HL-60 (cell line): ENCODE results near the gene CORO1C. TPM values are rescaled to one million over a fixed set of nuclear protein-coding genes. Genes with fewer than 3 reads are reported as not detected.

Experiments used
- DNase-seq, 2 experiments: peaks; one replicate each; pipeline ENCODE4 v3.0.0-alpha.2; 2010 to 2020; ENCODE audit warnings: low read depth in 1 of 2, low spot score in 1 of 2
- H3K27ac ChIP-seq: fragments of 250-450 bp; sonication (Bioruptor Pico); replicated peaks from 2 replicates; pipeline ENCODE4 v1.5.1; 2020; ENCODE audit warnings: mild to moderate bottlenecking, moderate library complexity
- H3K27me3 ChIP-seq: fragments of 250-450 bp; sonication (Bioruptor Pico); 2 replicates; pipeline ENCODE4 v1.5.1; 2021; ENCODE audit warnings: mild to moderate bottlenecking, moderate library complexity; ENCODE audit not compliant: insufficient read depth, poor library complexity, severe bottlenecking
- H3K4me3 ChIP-seq: replicated peaks from 2 replicates; pipeline ENCODE4 v1.5.1; 2011; ENCODE audit warnings: mild to moderate bottlenecking, control low read depth, low read length; ENCODE audit not compliant: insufficient read depth
- GABPA ChIP-seq: IDR thresholded peaks from 2 replicates; pipeline ENCODE4 v1.6.1; 2012; ENCODE audit warnings: low read depth
- POLR2AphosphoS5 ChIP-seq: IDR thresholded peaks from 2 replicates; pipeline ENCODE4 v1.6.1; 2012; ENCODE audit warnings: low read depth
- SPI1 ChIP-seq: IDR thresholded peaks from 2 replicates; pipeline ENCODE4 v1.6.1; 2012; ENCODE audit warnings: low read depth, mild to moderate bottlenecking, borderline replicate concordance
- microRNA-seq: library from miRNA; unstranded; fragments of <30 nt; microRNA quantifications from one replicate; pipeline ENCODE4, GENCODE V29; 2018
- TF ChIP-seq, protein P1 (sequence below): IDR thresholded peaks from one replicate; pipeline ENCODE4 v1.5.1; 2011; ENCODE audit warnings: low read length, control low read depth, inconsistent platforms; ENCODE audit not compliant: insufficient read depth
- TF ChIP-seq, protein P2 (sequence below): IDR thresholded peaks from 2 replicates; pipeline ENCODE4 v1.6.1; 2012; ENCODE audit warnings: low read depth; ENCODE audit not compliant: insufficient replicate concordance

Gene CORO1C

DNA sequence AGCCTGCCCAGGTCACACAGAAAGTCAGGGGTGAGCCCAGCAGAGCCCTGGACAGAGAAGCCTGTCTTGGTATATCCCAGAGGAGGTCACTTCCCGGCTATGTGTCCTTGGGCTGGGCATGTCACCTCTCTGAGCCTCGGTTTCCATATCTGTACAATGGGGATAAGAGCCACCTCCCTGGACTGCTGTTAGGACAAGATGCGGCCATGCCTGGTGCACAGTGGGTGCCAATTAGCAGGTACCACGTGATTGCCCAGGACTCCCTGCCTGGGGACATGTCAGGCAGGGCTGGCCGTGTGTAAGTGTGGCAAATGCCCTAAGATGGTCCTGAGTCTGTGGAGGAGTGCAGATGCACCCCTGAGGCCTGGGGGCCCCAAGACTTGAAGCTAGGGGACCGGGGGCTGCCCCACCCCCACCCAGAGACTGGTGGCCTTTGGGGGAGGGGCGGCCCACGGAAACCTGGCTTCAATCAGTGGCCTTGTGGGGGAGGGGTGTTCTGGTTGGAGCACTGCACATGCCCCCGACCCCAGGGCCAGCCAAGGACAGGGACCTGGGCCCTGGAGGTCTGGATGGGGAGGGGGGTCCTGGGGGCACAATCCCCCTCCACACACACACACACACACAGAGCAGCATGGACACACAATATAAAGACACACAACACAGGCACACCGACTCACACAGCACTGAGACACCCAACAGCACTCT, 134.3 kb downstream of the CORO1C start:
- Histone ChIP-seq H3K27me3 (no peaks in the 10 kb centered on the region), H3K4me3 (no peak overlapping the region), H3K27ac (no peak overlapping the region)
- TF ChIP-seq GABPA = no peak
- TF ChIP-seq POLR2AphosphoS5 = no peak
- TF ChIP-seq SPI1 = no peak
- TF ChIP-seq, protein P1, sequence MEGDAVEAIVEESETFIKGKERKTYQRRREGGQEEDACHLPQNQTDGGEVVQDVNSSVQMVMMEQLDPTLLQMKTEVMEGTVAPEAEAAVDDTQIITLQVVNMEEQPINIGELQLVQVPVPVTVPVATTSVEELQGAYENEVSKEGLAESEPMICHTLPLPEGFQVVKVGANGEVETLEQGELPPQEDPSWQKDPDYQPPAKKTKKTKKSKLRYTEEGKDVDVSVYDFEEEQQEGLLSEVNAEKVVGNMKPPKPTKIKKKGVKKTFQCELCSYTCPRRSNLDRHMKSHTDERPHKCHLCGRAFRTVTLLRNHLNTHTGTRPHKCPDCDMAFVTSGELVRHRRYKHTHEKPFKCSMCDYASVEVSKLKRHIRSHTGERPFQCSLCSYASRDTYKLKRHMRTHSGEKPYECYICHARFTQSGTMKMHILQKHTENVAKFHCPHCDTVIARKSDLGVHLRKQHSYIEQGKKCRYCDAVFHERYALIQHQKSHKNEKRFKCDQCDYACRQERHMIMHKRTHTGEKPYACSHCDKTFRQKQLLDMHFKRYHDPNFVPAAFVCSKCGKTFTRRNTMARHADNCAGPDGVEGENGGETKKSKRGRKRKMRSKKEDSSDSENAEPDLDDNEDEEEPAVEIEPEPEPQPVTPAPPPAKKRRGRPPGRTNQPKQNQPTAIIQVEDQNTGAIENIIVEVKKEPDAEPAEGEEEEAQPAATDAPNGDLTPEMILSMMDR = no peak
- no peak for DNase-seq

DNA sequence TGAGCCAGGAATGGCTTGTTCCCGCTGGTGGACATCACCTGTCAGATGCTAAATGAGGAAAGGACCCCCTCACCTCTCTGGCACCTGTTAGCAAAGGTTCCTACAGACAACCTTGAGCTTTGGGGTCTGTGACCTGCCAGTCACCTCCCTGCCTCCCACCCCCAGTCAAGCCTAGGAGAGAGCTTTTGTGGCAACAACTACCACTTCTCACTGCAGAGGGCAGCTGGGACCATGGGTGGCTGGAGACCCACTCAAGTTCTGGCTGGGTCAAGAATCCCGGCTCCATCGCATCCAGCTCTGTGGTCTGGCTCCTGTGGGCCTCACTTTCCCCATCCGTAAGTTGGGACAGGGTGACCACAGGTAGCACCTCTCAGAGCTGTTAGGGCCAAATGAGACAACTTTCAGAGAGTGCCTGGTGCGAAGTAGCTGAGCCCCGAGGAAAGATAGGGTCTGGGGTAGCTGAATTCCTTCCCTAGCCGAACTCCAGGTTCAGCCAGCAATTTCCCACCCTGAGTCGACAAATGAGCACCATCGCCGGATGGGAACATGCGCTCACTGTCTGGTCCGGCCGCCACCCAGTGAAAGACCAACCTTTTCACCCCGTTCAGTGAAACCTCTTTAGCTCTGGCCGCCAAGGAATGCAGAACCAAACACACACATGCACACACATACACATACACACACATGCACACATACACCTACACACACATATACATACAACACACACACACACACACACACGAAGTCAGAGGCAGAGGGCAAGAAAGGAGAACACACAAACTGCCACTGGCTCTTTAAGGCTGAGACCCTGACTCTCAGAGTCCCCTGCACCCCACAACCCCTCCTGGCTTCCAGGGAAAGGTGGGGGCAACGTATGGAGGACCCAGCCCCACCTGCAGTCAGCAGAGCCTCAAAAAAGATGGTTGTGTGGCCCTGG, 135.3 kb downstream of the CORO1C start:
- no peaks in the 10 kb centered on the region for H3K27me3 ChIP-seq
- H3K27ac ChIP-seq = no peak overlapping the region
- TF ChIP-seq POLR2AphosphoS5 (no peak), SPI1 (no peak), GABPA (no peak)
- TF ChIP-seq, protein P2, sequence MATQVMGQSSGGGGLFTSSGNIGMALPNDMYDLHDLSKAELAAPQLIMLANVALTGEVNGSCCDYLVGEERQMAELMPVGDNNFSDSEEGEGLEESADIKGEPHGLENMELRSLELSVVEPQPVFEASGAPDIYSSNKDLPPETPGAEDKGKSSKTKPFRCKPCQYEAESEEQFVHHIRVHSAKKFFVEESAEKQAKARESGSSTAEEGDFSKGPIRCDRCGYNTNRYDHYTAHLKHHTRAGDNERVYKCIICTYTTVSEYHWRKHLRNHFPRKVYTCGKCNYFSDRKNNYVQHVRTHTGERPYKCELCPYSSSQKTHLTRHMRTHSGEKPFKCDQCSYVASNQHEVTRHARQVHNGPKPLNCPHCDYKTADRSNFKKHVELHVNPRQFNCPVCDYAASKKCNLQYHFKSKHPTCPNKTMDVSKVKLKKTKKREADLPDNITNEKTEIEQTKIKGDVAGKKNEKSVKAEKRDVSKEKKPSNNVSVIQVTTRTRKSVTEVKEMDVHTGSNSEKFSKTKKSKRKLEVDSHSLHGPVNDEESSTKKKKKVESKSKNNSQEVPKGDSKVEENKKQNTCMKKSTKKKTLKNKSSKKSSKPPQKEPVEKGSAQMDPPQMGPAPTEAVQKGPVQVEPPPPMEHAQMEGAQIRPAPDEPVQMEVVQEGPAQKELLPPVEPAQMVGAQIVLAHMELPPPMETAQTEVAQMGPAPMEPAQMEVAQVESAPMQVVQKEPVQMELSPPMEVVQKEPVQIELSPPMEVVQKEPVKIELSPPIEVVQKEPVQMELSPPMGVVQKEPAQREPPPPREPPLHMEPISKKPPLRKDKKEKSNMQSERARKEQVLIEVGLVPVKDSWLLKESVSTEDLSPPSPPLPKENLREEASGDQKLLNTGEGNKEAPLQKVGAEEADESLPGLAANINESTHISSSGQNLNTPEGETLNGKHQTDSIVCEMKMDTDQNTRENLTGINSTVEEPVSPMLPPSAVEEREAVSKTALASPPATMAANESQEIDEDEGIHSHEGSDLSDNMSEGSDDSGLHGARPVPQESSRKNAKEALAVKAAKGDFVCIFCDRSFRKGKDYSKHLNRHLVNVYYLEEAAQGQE = no peak
- TF ChIP-seq, protein P1 = no peak
- DNase-seq = no peak
- H3K4me3 ChIP-seq = no peak overlapping the region

Small RNA genes lying within 50 kb of the gene (microRNA-seq; reads per million reads assigned to microRNA genes)
- not detected for gene MIR4496
